ENCODE measurements around the gene GBGT1.

DNA sequence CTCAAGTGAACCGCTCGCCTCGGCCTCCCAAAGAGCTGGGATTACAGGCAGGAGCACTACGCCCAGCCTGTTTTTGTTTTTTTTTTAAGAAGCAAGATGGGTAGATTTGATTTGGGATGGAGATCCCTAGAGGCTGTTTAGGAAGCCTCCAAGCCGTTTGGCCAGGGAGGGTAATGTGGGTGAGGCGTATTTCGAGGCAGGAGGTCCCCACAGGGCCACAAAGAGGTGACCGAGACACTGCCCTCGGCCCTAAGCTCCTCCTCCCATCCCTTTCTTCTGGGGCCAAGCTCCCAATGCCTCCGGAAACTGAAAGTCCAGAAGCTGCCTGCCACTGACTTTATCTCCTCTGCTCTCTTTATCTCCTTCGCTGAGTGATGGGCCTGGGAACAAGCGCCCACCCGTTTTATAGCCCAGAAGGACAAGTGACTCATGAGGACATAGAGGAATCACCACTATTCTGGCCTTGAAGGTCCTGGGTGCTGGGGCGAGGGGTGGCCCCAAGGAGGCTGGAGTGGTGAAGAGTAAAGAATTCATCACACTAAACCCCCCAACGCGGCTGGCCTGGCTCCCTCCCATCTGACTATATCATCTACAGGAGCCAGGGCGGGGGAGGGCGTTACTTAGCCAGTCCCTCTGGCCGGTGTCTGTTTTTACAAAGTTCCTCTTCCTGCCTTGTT is 40.6 kb downstream of the GBGT1 start:
- TF ChIP-seq POLR2AphosphoS5 (IDR thresholded peaks at IDR 0.05; ENCODE audit: low read depth, low read length) = no peak
- TF ChIP-seq SIN3A (IDR thresholded peaks at IDR 0.05; ENCODE audit: borderline replicate concordance, insufficient read depth, low read length) = no peak
